Keratinocyte (primary cell): ENCODE data around the gene ALDH4A1. TPM values are rescaled to one million over a fixed set of nuclear protein-coding genes. Genes with fewer than 3 reads are reported as not detected.
A peak's percentile ranks its signal among the peaks of the same experiment; 100 is the strongest.

Experiments used
- DNase-seq: peaks from one replicate; pipeline ENCODE4 v3.0.0-alpha.2; 2011; ENCODE audit warnings: low read depth, missing footprints, low spot score
- FAIRE-seq: peaks from 2 replicates; lab custom pipeline; 2011; peaks lifted over from hg19 to GRCh38; lab: Jason Lieb, UNC
- H2AFZ ChIP-seq: 2 replicates; pipeline ENCODE4 v1.6.0; 2012; ENCODE audit warnings: low read length, control low read depth, inconsistent platforms; ENCODE audit not compliant: control insufficient read depth
- H3K27ac ChIP-seq: 2 replicates; pipeline ENCODE4 v1.5.1; 2011; ENCODE audit warnings: low read length; ENCODE audit not compliant: control insufficient read depth, insufficient read depth
- H3K27me3 ChIP-seq: 3 replicates; pipeline ENCODE4 v1.6.0; 2011; ENCODE audit warnings: low read length; ENCODE audit not compliant: control insufficient read depth, insufficient read depth; ENCODE audit errors: extremely low read depth
- H3K36me3 ChIP-seq, 2 experiments: 2 replicates in 1 of 2; 3 replicates in 1 of 2; pipeline ENCODE4 v1.5.1; 2011; ENCODE audit warnings: low read length in 2 of 2, mild to moderate bottlenecking in 1 of 2; ENCODE audit not compliant: control insufficient read depth in 2 of 2, insufficient read depth in 2 of 2; ENCODE audit errors: extremely low read depth in 1 of 2
- H3K4me1 ChIP-seq: 3 replicates; pipeline ENCODE4 v1.5.1; 2011; ENCODE audit warnings: low read length; ENCODE audit not compliant: control insufficient read depth, insufficient read depth; ENCODE audit errors: extremely low read depth
- H3K4me2 ChIP-seq: 3 replicates; pipeline ENCODE4 v1.6.0; 2011; ENCODE audit warnings: low read depth, low read length; ENCODE audit not compliant: control insufficient read depth, insufficient read depth; ENCODE audit errors: extremely low read depth
- H3K4me3 ChIP-seq, 3 experiments: fragments of 200-600 bp in 1 of 3; sonication (generic) in 1 of 3; 2 replicates in 2 of 3; 3 replicates in 1 of 3; pipeline ENCODE4 v1.5.1; 2011 to 2016; ENCODE audit warnings: low read length in 3 of 3, mild to moderate bottlenecking in 3 of 3, control low read depth in 2 of 3, inconsistent platforms in 1 of 3, low read depth in 1 of 3, mixed read lengths in 1 of 3, mixed run types in 1 of 3, moderate library complexity in 1 of 3; ENCODE audit not compliant: control insufficient read depth in 2 of 3, insufficient read depth in 2 of 3; ENCODE audit errors: extremely low read depth in 1 of 3
- H3K79me2 ChIP-seq: 2 replicates; pipeline ENCODE4 v1.6.0; 2012; ENCODE audit warnings: low read length; ENCODE audit not compliant: control insufficient read depth, insufficient read depth
- H3K9ac ChIP-seq: 3 replicates; pipeline ENCODE4 v1.6.0; 2011; ENCODE audit warnings: low read length; ENCODE audit not compliant: control insufficient read depth, insufficient read depth; ENCODE audit errors: extremely low read depth
- H3K9me1 ChIP-seq: 3 replicates; pipeline ENCODE4 v1.6.0; 2011; ENCODE audit warnings: low read length; ENCODE audit not compliant: control insufficient read depth, insufficient read depth; ENCODE audit errors: extremely low read depth
- H3K9me3 ChIP-seq: 2 replicates; pipeline ENCODE4 v1.5.1; 2012; ENCODE audit warnings: low read depth, low read length; ENCODE audit not compliant: control insufficient read depth
- H4K20me1 ChIP-seq: 3 replicates; pipeline ENCODE4 v1.6.0; 2011; ENCODE audit warnings: low read length; ENCODE audit not compliant: control insufficient read depth, insufficient read depth; ENCODE audit errors: extremely low read depth
- CTCF ChIP-seq, 3 experiments: IDR thresholded peaks in 1 of 3; conservative IDR thresholded peaks in 1 of 3; optimal IDR thresholded peaks in 1 of 3; 2 replicates in 2 of 3; 3 replicates in 1 of 3; pipeline versions ENCODE3 to v1.5.1; 2011; ENCODE audit warnings: low read length in 3 of 3, mild to moderate bottlenecking in 3 of 3, moderate library complexity in 2 of 3, control low read depth in 1 of 3, inconsistent platforms in 1 of 3; ENCODE audit not compliant: insufficient read depth in 2 of 3; ENCODE audit errors: extremely low read depth in 1 of 3
- EZH2 ChIP-seq: IDR thresholded peaks from one replicate; pipeline ENCODE4 v1.6.1; 2012; ENCODE audit warnings: inconsistent platforms, mild to moderate bottlenecking, low read length, moderate library complexity
- dilution Hi-C: fragments of 300-500 bp; cut with MboI; formaldehyde crosslinking; loops from one replicate; pipeline ENCODE4 v1.7.0; 2020; ENCODE audit warnings: low sequenced_read_pairs; ENCODE audit not compliant: extremely low pct_ligation_motif_present
- polyA plus RNA-seq, 5 experiments: library from polyadenylated mRNA; depleted of rRNA in 3 of 5; stranded (reverse) in 3 of 5; stranded (forward) in 1 of 5; unstranded in 1 of 5; fragments of >200 nt; gene quantifications; 1 replicate in 1 of 5; 2 replicates in 3 of 5; 3 replicates in 1 of 5; pipeline versions ENCODE4 v1.2.1 to v1.2.3, GENCODE V29; 2011 to 2012; ENCODE audit warnings: missing spikeins in 2 of 5, low read depth in 1 of 5, low replicate concordance in 1 of 5

The ALDH4A1 gene
- polyA plus RNA-seq, 1 donor (not counting 4 experiments of a cell fraction or from before 2014, with no cell fraction given), result 52.7 TPM

- dilution Hi-C loops, result no loop called here
- Histone ChIP-seq H3K4me2 (peak overlapping the region; percentile 60), H3K27me3 (no peaks in the 10 kb centered on the region), H3K36me3 (peaks cover 10 to 30% of the 10 kb centered on the region in 2 experiments), H4K20me1 (peaks cover 2% of the 10 kb centered on the region), H3K9ac (peak overlapping the region; percentile 65), H3K27ac (peak overlapping the region; percentile 93), H2AFZ (no peak overlapping the region), H3K79me2 (peaks cover 96% of the 10 kb centered on the region), H3K4me3 (no peak overlapping the region), H3K9me1 (peaks cover 10% of the 10 kb centered on the region), H3K4me1 (peaks cover 83% of the 10 kb centered on the region), H3K9me3 (no peaks in the 10 kb centered on the region)
- FAIRE-seq (peak; percentile 100), DNase-seq (no peak)
- TF ChIP-seq CTCF (optimal IDR thresholded peaks at IDR 0.05 in 1 of 3, IDR thresholded peaks at IDR 0.05 in 1 of 3, conservative IDR thresholded peaks at IDR 0.05 in 1 of 3; ENCODE audit: extremely low read depth in 1 of 3, insufficient read depth in 2 of 3, low read length in 3 of 3), result no peak
Observed at GRCh38 chr1:18939398-18940302, 37.3 kb upstream of the ALDH4A1 start.

GRCh38 chr1:18938707-18939070, 36.3 kb upstream of the ALDH4A1 start:
- FAIRE-seq, result no peak
- H3K79me2 ChIP-seq, result peaks cover 96% of the 10 kb centered on the region
- peak overlapping the region; percentile 60 for H3K4me2 ChIP-seq
- H3K4me1 ChIP-seq, result peaks cover 76% of the 10 kb centered on the region
- H3K4me3 ChIP-seq, result no peak overlapping the region
- peaks cover 10% of the 10 kb centered on the region for H3K9me1 ChIP-seq
- no peaks in the 10 kb centered on the region for H3K9me3 ChIP-seq
- peaks cover 11 to 28% of the 10 kb centered on the region in 2 experiments for H3K36me3 ChIP-seq
- no peak for TF ChIP-seq EZH2
- no peak for TF ChIP-seq CTCF (optimal IDR thresholded peaks at IDR 0.05 in 1 of 3, IDR thresholded peaks at IDR 0.05 in 1 of 3, conservative IDR thresholded peaks at IDR 0.05 in 1 of 3; ENCODE audit: extremely low read depth in 1 of 3, insufficient read depth in 2 of 3, low read length in 3 of 3)
- dilution Hi-C loops, result no loop called here
- peak overlapping the region; percentile 65 for H3K9ac ChIP-seq
- no peak for DNase-seq
- peaks cover 2% of the 10 kb centered on the region for H4K20me1 ChIP-seq
- no peaks in the 10 kb centered on the region for H3K27me3 ChIP-seq
- H2AFZ ChIP-seq, result no peak overlapping the region
- H3K27ac ChIP-seq, result peak overlapping the region; percentile 93
